Panc1 (cell line): ENCODE data around the gene IFI30. TPM values are rescaled to one million over a fixed set of nuclear protein-coding genes. Genes with fewer than 3 reads are reported as not detected.
"Not testable (repeated sequence)": the region's sequence is repeated elsewhere in the genome, so short reads cannot be mapped to it uniquely, and the experiment has no call there.

Experiments used
- ATAC-seq: fragments of 200-7000 bp; cut with Tn5 transposase; 2 replicates; pipeline ENCODE4 v1.9.1; 2020; ENCODE audit warnings: mild to moderate bottlenecking, moderate library complexity
- BruUV-seq: library from RNA; stranded (reverse); fragments of 400-500 nt; replicated peaks from 2 replicates; lab custom pipeline; 2021; lab: Mats Ljungman, UMichigan
- CTCF ChIA-PET: fragments of 300-600 bp; sonication (Branson Sonifier 250); formaldehyde crosslinking; loops from one replicate; lab custom pipeline; 2022; ENCODE audit warnings: antibody characterized with exemption; lab: Charles Lee
- POLR2A ChIA-PET: fragments of 300-600 bp; sonication (Branson Sonifier 250); formaldehyde crosslinking; loops from one replicate; lab custom pipeline; 2022; ENCODE audit warnings: antibody characterized with exemption; lab: Charles Lee
- DNase-seq: peaks from one replicate; pipeline ENCODE4 v3.0.0-alpha.2; 2010; ENCODE audit warnings: low read depth, low spot score
- H3K27ac ChIP-seq: 2 replicates; pipeline ENCODE4 v1.5.1; 2011; ENCODE audit warnings: mild to moderate bottlenecking, low read length, inconsistent platforms
- H3K27me3 ChIP-seq: fragments of 200-500 bp; sonication (Bioruptor generic); 2 replicates; pipeline ENCODE4 v1.6.0; 2014; ENCODE audit warnings: low read length, inconsistent platforms; ENCODE audit not compliant: control insufficient read depth, insufficient read depth
- H3K36me3 ChIP-seq: fragments of 200-500 bp; sonication (Bioruptor generic); 2 replicates; pipeline ENCODE4 v1.5.1; 2014; ENCODE audit warnings: inconsistent platforms, mild to moderate bottlenecking, low read length, moderate library complexity; ENCODE audit not compliant: control insufficient read depth, insufficient read depth
- H3K4me1 ChIP-seq: 2 replicates; pipeline ENCODE4 v1.5.1; 2011; ENCODE audit warnings: inconsistent platforms, mild to moderate bottlenecking, low read length, moderate library complexity; ENCODE audit not compliant: control insufficient read depth, insufficient read depth
- H3K4me3 ChIP-seq, 2 experiments: 2 replicates each; pipeline ENCODE4 v1.5.1; 2011 to 2012; ENCODE audit warnings: low read depth in 2 of 2, low read length in 2 of 2, mild to moderate bottlenecking in 2 of 2, inconsistent platforms in 1 of 2, moderate library complexity in 1 of 2
- H3K9me3 ChIP-seq: fragments of 200-500 bp; sonication (Bioruptor generic); 2 replicates; pipeline ENCODE4 v1.5.1; 2014; ENCODE audit warnings: low read depth, mild to moderate bottlenecking, inconsistent platforms, low read length, moderate library complexity; ENCODE audit not compliant: control insufficient read depth, insufficient read depth
- POLR2AphosphoS5 ChIP-seq: IDR thresholded peaks from 2 replicates; pipeline ENCODE4 v1.6.1; 2012; ENCODE audit warnings: mild to moderate bottlenecking, low read depth, low read length, moderate library complexity
- SIN3A ChIP-seq: IDR thresholded peaks from 2 replicates; pipeline ENCODE4 v1.6.1; 2012; ENCODE audit warnings: low read depth, mild to moderate bottlenecking, low read length, moderate library complexity, borderline replicate concordance; ENCODE audit not compliant: insufficient read depth
- TCF7L2 ChIP-seq: IDR thresholded peaks from 2 replicates; pipeline ENCODE4 v1.6.1; 2011; ENCODE audit warnings: mild to moderate bottlenecking, low read depth, low read length, inconsistent platforms
- in situ Hi-C: cut with HindIII; loops from 2 replicates; pipeline ENCODE4 v1.10.0; 2016; ENCODE audit warnings: low sequenced_read_pairs, low pct_unique_long_range_greater_than_20kb
- intact Hi-C: fragments of 100-400 bp; cut with micrococcal nuclease; formaldehyde crosslinking; loops from one replicate; pipeline ENCODE4 v1.10.0; 2022; ENCODE audit not compliant: unreplicated experiment
- total RNA-seq: library from RNA; stranded (reverse); gene quantifications from one replicate; pipeline ENCODE4 v1.2.1, GENCODE V29; 2021; ENCODE audit not compliant: unreplicated experiment
- TF ChIP-seq, protein P1 (sequence below): fragments of 450-650 bp; IDR thresholded peaks from 2 replicates; pipeline ENCODE4 v1.5.1; 2017; ENCODE audit warnings: mild to moderate bottlenecking
- TF ChIP-seq, protein P2 (sequence below), 2 experiments: IDR thresholded peaks; 2 replicates each; pipeline ENCODE4 v1.6.1; 2011 to 2012; ENCODE audit warnings: low read depth in 2 of 2, control low read depth in 1 of 2, low read length in 1 of 2, mild to moderate bottlenecking in 1 of 2, moderate library complexity in 1 of 2; ENCODE audit not compliant: insufficient read depth in 1 of 2

Gene IFI30
- total RNA-seq, 1 experiment from 2014 or later: 39.7 TPM

DNA sequence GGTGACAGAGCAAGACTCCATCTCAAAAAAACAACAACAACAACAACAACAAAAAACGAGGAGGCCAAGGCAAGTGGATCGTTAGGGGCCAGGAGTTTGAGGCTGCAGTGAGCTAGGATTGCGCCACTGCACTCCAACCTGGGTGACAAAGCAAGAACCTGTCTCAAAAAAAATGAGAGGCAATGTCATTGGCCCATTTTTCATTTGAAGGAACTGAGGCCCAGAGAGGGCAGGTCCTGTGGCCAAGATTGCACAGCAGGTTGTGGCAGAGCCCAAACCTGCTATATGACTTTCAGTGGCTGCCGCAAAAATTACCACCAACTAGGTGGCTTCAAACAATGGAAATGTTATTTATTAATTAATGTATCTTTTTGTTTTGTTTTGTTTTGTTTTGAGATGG, 15.1 kb upstream of the IFI30 start:
- CTCF ChIA-PET: interaction anchor here (1.0 kb wide), 1 partner anchor 45 kb away, joined by 5 read pairs; no protein-coding TSS in a partner anchor
- in situ Hi-C loops: no loop called here
- H3K4me3 ChIP-seq: no peak overlapping the region

DNA sequence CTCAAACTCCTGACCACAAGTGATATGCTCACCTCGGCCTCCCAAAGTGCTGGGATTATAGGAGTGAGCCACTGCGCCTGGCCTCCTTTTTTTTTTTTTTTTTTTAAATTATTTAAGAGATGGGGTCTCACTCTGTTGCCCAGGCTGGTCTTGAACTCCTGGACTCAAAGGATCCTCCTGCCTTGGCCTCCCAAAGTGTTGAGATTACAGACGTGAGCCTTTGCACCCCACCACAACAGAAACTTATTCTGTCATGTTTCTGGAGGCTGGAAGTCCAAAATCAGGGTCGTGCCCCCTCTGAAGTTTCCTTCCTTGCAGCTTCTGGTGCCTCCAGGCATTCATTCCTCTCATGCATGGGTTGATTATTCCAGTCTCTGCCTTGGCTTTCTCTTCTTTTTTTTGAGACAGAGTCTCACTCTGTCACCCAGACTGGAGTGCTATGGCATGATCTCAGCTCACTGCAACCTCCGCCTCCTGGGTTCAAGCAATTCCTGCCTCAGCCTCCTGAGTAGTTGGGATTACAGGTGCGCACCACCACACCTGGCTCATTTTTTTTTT, 14.5 kb upstream of the IFI30 start:
- in situ Hi-C loops, intact Hi-C loops, H3K36me3 ChIP-seq, DNase-seq, H3K27ac ChIP-seq, H3K9me3 ChIP-seq, CTCF ChIA-PET, H3K27me3 ChIP-seq, BruUV-seq, H3K4me3 ChIP-seq, POLR2A ChIA-PET, ATAC-seq: not testable (repeated sequence)
- H3K4me1 ChIP-seq: peaks cover 22% of the 10 kb centered on the region

More for the DNA sequence above, 15.1 kb upstream of the IFI30 start:
- POLR2A ChIA-PET: no interaction called here
- Histone ChIP-seq H3K27ac (no peak overlapping the region), H3K4me1 (peaks cover 22% of the 10 kb centered on the region), H3K27me3 (no peaks in the 10 kb centered on the region), H3K9me3 (no peaks in the 10 kb centered on the region), H3K36me3 (peaks cover 2% of the 10 kb centered on the region)
- ATAC-seq: no peak
- DNase-seq: no peak
- no TSS peak for BruUV-seq
- TF ChIP-seq SIN3A (no peak), TCF7L2 (no peak), POLR2AphosphoS5 (no peak)
- TF ChIP-seq, protein P1, sequence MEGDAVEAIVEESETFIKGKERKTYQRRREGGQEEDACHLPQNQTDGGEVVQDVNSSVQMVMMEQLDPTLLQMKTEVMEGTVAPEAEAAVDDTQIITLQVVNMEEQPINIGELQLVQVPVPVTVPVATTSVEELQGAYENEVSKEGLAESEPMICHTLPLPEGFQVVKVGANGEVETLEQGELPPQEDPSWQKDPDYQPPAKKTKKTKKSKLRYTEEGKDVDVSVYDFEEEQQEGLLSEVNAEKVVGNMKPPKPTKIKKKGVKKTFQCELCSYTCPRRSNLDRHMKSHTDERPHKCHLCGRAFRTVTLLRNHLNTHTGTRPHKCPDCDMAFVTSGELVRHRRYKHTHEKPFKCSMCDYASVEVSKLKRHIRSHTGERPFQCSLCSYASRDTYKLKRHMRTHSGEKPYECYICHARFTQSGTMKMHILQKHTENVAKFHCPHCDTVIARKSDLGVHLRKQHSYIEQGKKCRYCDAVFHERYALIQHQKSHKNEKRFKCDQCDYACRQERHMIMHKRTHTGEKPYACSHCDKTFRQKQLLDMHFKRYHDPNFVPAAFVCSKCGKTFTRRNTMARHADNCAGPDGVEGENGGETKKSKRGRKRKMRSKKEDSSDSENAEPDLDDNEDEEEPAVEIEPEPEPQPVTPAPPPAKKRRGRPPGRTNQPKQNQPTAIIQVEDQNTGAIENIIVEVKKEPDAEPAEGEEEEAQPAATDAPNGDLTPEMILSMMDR: no peak
- TF ChIP-seq, protein P2, sequence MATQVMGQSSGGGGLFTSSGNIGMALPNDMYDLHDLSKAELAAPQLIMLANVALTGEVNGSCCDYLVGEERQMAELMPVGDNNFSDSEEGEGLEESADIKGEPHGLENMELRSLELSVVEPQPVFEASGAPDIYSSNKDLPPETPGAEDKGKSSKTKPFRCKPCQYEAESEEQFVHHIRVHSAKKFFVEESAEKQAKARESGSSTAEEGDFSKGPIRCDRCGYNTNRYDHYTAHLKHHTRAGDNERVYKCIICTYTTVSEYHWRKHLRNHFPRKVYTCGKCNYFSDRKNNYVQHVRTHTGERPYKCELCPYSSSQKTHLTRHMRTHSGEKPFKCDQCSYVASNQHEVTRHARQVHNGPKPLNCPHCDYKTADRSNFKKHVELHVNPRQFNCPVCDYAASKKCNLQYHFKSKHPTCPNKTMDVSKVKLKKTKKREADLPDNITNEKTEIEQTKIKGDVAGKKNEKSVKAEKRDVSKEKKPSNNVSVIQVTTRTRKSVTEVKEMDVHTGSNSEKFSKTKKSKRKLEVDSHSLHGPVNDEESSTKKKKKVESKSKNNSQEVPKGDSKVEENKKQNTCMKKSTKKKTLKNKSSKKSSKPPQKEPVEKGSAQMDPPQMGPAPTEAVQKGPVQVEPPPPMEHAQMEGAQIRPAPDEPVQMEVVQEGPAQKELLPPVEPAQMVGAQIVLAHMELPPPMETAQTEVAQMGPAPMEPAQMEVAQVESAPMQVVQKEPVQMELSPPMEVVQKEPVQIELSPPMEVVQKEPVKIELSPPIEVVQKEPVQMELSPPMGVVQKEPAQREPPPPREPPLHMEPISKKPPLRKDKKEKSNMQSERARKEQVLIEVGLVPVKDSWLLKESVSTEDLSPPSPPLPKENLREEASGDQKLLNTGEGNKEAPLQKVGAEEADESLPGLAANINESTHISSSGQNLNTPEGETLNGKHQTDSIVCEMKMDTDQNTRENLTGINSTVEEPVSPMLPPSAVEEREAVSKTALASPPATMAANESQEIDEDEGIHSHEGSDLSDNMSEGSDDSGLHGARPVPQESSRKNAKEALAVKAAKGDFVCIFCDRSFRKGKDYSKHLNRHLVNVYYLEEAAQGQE (IDR thresholded peaks at IDR 0.05; ENCODE audit: insufficient read depth in 1 of 2, low read depth in 2 of 2, low read length in 1 of 2): no peak
- intact Hi-C loops: no loop called here

DNA sequence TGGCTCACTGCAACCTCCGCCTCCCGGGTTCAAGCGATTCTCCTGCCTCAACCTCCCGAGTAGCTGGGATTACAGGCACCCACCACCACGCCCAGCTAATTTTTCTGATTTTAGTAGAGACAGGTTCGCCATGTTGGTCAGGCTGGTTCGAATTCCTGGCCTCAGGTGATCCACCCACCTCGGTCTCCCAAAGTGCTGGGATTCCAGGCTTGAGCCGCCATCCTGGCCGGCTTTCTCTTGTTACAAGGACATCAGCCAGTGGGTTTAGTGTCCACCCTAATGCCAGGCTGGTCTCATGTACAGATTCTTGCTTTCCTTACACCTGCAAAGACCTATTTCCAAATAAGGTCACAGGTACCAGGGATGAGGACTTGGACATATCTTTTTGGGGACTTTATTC, 13.8 kb upstream of the IFI30 start:
- no peaks in the 10 kb centered on the region; the same call in 1 of the 2 replicates for H3K36me3 ChIP-seq
- ATAC-seq (no peak), DNase-seq (no peak)
- intact Hi-C loops (loop anchor here (10.0 kb wide), 1 partner anchor 45 kb away; no protein-coding TSS in a partner anchor), in situ Hi-C loops (no loop called here)
- TF ChIP-seq TCF7L2: no peak
- TF ChIP-seq POLR2AphosphoS5: no peak
- TF ChIP-seq SIN3A: no peak
- TF ChIP-seq, protein P2 (IDR thresholded peaks at IDR 0.05; ENCODE audit: insufficient read depth in 1 of 2, low read depth in 2 of 2, low read length in 1 of 2): no peak
- TF ChIP-seq, protein P1: no peak
- peaks cover 18% of the 10 kb centered on the region for H3K4me1 ChIP-seq
- H3K27me3 ChIP-seq: no peaks in the 10 kb centered on the region
- no TSS peak for BruUV-seq
- ChIA-PET POLR2A (no interaction called here), CTCF (no interaction called here)
- no peaks in the 10 kb centered on the region for H3K9me3 ChIP-seq
- H3K27ac ChIP-seq: no peak overlapping the region
- no peak overlapping the region for H3K4me3 ChIP-seq
